ENCODE measurements around the gene BANP. TPM values are rescaled to one million over a fixed set of nuclear protein-coding genes. Genes with fewer than 3 reads are reported as not detected.
"Not testable (repeated sequence)": the region's sequence is repeated elsewhere in the genome, so short reads cannot be mapped to it uniquely, and the experiment has no call there.

The BANP gene
- 13.4 TPM for polyA plus RNA-seq (2013, experiment 1 of 2; ENCODE audit: insufficient read length)
- 9.0 TPM for polyA plus RNA-seq (2013, experiment 2 of 2; ENCODE audit: insufficient read length)

- peak; percentile 99 for DNase-seq
These were observed at the start of gene BANP for GRCh38 chr16:87950765-87951551. Gene BANP, plus strand, starts transcription at chr16:87951434. Its CDS starts 23,682 bp downstream, at chr16:87975116.

GRCh38 chr16:87904963-87905362 is 46.3 kb upstream of the BANP start:
- not testable (repeated sequence) for DNase-seq

- not testable (repeated sequence) for DNase-seq
These were observed 45.7 kb upstream of the BANP start for GRCh38 chr16:87905521-87905920.

- not testable (repeated sequence) for DNase-seq
These were observed 43.1 kb upstream of the BANP start for GRCh38 chr16:87908101-87908500.

GRCh38 chr16:87909203-87909935 is 41.9 kb upstream of the BANP start:
- peak; percentile 57 for DNase-seq

GRCh38 chr16:87911106-87911763 is 40.0 kb upstream of the BANP start:
- DNase-seq = peak; percentile 57

GRCh38 chr16:87912691-87913090 is 38.5 kb upstream of the BANP start:
- not testable (repeated sequence) for DNase-seq

- DNase-seq = not testable (repeated sequence)
These were observed 37.1 kb upstream of the BANP start for GRCh38 chr16:87914021-87914725.

GRCh38 chr16:87914812-87915211 is 36.4 kb upstream of the BANP start:
- DNase-seq = no peak

- no peak for DNase-seq
These were observed 33.7 kb upstream of the BANP start for GRCh38 chr16:87917503-87917902.

GRCh38 chr16:87918338-87918737 is 32.9 kb upstream of the BANP start:
- DNase-seq = no peak

- peak; percentile 32 for DNase-seq
These were observed 32.2 kb upstream of the BANP start for GRCh38 chr16:87918866-87919680.

GRCh38 chr16:87919681-87919994 is 31.6 kb upstream of the BANP start:
- DNase-seq = no peak

- DNase-seq = no peak
These were observed 29.9 kb upstream of the BANP start for GRCh38 chr16:87921236-87921773.

- DNase-seq = no peak
These were observed 28.9 kb upstream of the BANP start for GRCh38 chr16:87922250-87922871.

- DNase-seq = no peak
These were observed 27.0 kb upstream of the BANP start for GRCh38 chr16:87924041-87924810.

GRCh38 chr16:87924811-87925670 is 26.2 kb upstream of the BANP start:
- no peak for DNase-seq

- DNase-seq = no peak
These were observed 24.7 kb upstream of the BANP start for GRCh38 chr16:87926246-87927194.

Measured in fibroblast of skin of back (primary cell).